Activated CD4-positive, CD25-positive, alpha-beta regulatory T cell treated with anti-CD3 and anti-CD28 coated beads, Interleukin-2, amount 50 U/mL, for 16 hours (primary cell): Measurements from ENCODE around the gene PPAN.

Experiments
- DNase-seq: peaks from one replicate; pipeline ENCODE4 v3.0.0-alpha.2; 2020; ENCODE audit warnings: low read depth, low spot score

PPAN gene

DNA sequence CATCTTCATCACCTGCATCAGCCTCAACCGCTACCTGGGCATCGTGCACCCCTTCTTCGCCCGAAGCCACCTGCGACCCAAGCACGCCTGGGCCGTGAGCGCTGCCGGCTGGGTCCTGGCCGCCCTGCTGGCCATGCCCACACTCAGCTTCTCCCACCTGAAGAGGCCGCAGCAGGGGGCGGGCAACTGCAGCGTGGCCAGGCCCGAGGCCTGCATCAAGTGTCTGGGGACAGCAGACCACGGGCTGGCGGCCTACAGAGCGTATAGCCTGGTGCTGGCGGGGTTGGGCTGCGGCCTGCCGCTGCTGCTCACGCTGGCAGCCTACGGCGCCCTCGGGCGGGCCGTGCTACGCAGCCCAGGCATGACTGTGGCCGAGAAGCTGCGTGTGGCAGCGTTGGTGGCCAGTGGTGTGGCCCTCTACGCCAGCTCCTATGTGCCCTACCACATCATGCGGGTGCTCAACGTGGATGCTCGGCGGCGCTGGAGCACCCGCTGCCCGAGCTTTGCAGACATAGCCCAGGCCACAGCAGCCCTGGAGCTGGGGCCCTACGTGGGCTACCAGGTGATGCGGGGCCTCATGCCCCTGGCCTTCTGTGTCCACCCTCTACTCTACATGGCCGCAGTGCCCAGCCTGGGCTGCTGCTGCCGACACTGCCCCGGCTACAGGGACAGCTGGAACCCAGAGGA, 7.9 kb downstream of the PPAN start:
- no peak for DNase-seq

DNA sequence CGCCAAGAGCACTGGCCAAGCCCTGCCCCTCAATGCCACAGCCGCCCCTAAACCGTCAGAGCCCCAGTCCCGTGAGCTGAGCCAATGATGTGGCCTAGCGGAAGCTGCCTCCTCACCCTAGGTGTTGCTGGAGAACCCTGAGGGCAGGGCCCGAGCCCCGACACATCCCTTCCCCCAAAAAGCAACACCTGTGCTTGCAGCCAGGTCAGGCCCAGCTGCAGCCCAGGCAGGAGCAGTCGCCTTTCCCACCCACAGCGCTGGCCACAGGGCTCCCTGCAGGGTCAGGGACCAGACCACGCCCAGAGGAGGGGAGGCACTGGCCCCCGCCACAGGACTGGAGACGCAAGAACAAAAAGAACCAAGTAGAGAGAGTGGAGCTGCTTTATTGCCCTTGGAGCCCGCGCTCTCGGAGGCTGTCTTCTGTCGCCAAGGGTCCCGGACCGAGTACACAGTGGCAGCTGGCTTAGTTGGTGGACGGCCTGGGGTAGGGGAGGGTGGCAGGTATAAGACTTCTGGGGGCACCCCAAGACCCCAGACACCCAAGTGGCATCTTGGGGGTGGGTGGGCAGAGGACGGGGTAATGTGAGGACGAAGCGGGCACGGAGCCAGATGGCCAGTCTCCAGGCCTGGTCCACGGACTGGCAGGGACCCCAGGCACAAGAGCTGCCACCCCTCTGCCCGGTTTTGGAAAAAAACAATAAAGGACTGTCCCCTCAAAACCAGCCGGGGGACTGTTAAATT, 8.7 kb downstream of the PPAN start:
- no peak for DNase-seq

DNA sequence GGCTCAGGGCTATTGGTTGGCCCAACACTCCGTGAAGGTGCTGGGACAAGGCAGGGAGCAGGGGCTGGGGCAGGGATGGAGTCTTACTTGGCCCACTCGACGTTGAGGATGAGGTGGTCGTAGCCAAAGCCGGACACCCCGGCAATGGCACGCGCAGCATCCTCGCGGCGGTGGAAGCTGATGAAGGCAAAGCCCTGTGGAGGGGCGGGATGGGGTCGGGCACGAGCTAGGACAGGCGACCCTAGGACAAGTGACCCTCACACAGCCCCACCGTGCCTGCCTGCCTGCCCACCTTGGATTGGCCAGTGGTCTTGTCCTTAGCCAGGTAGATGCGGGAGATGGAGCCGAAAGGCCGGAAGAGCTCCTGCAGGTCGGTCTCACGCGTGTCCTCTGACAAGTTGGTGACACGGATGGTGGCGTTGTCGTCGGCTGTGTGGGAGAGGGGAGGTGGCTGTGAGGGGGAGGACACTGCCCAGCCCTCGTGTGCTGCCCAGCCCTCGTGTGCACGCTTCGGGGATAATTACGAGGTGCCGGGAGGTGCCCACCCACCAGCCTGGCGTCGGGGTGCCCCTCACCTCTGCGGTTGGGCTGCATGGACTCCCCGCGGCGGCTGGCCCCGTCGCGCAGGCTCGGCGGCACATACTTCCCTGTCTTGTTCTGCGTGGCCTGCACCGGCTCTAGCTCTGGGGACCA, 9.4 kb downstream of the PPAN start:
- DNase-seq, result no peak

DNA sequence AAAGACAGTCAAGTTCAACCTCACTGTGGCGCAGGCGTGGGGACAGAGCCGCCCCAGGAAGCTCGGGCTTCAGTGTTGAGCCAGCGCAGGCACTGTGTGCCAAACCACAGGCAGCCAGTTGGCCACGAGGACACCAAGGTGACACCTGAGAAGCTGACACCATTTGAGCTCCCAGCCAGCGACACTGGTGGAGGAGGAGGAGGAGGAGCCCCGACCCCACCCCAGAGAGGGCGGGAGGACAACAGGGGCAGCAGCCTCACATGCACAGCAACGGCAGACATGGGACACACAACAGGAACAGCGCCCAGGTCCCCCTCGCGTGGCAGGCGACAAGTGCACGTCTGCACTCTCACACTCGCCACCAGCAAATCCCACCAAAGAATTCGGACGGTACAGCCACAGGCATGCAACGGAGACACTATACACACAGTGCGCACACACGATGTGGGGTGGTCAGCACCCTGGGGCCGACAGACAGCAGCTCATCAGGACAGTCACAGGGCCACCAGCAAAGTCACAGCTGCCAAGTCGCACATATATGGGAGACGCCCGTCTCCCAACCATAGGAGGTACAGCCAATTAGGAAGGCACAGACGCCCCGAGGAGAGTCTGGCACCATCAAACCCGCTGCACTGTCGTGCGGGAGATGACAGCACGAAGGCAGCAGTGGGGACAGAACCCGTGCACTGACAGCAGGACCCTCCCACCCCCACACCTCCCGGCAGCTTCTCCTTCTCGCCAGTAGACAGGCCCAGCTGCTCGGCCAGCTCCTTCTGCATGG, 10.1 kb downstream of the PPAN start:
- DNase-seq, result no peak

DNA sequence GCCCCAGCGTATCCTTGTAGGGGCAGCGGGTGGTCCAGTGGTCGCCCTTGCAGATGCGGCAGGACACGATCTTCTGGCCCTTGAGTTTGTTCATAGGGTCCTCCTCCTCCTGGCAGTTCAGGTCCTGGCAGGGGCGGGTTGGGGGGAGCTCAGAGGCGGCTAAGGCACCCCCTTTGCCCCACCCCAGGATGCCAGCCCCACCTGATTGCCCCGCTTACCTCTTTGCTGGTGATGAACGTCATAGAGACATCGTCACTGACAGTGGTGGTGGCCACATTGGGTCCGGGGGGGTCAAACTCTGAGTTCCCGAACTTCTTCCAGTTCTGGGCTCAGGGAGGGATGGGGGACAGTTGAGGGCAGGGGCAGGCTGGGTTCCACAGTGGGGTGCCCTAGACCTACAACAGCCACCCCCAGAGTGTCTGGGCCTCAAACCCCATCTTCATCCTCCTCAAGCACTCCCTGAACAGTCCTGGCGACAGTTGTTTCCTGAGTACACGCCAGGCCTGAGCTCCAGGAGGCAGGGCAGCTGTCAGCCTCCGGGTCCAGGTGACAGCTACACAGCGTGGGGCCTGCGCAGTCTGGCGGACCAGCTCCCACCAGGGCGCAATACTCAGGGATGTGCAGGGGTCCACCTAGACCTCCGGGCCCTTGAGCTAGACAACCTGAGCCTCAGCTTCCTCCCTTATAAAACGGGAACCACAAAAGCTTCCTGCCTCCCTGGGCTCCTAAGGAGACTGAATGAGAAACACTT, 10.9 kb downstream of the PPAN start:
- DNase-seq, result no peak

DNA sequence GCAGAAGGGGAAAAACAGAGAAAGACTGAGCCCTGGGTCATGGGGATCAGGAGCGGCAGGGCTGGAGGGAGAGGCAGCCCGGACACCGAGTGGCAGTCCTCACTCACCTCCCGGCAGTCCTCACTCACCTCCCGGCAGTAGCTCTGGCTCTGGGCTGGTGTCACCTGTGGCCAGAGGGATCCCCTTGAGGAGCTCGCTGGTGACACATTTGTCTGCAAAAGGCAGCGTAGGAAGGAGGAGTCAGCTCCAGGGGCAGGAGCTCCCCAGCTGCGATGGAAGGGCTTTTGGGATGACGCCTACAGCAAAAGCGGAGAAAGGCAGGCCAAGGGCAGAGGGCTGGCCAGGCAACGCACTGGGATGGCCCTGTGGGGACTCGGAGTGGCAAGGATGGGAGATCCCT, 12.8 kb downstream of the PPAN start:
- DNase-seq, result no peak

DNA sequence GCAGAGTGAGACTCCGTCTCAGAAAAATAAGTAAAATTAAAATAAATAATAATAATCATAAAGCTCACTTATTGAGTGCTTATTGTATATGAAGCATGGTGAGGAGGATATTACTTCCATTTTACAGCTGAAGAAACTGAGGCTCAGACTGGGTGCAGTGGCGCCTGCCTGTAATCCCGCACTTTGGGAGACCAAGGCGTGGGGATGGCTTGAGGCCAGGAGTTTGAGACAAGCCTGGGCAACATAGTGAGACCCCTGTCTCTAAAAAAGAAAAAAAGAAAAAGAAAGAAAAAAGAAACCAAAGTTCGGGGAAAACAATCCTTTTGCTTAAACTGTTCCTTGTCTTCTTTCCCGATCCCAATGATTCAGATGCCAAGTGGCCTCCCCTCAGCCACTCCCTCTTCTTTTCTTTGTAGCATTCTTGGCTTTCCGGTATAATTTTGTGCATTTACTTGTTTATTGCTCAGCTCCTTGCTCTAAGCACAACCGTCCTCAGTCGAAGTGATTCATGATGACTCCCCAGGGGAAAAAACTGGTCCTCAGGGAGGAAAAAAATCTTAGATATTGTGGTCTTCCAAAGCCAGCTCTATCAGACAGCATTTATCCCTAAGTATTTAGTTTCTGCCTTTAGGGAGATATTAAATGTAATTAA, 14.5 kb downstream of the PPAN start:
- DNase-seq, result no peak

DNA sequence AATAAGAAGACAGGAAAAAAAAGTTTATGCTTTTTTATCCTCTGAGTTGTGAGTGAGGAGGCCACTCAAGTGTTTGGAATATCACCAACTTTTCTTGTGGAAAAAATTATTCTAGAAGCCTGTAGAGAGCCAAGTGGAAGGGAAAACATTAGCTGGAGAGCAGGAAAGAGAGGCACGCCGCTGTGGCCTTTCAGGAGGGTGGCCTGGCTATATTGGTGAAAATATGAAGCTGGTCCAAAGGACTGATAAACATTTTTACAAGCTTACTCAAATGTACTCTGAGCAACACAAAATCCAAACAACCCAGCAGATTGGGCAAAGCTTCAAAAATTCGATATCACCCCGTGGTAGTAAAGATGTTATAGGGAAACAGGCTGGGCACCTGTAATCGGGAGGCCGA, 15.9 kb downstream of the PPAN start:
- no peak for DNase-seq

DNA sequence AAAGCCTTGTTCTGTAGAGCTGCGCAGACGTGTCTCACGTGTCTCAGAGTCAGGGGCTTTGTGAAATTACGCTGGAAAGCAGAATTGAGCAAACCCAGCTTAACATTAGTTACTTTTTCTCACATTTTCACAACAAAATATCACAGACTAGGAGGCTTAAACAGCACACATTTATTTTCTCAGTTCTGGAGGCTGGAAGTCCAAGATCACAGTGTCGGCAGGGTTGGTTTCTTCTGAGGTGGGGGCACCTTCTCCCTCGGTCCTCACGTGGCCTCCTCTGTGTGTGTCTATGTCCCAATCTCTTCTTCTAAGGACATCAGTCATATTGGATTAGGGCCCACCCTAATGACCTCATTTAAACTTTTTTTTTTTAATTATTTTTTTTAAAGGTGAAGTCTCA, 18.3 kb downstream of the PPAN start:
- DNase-seq, result no peak

DNA sequence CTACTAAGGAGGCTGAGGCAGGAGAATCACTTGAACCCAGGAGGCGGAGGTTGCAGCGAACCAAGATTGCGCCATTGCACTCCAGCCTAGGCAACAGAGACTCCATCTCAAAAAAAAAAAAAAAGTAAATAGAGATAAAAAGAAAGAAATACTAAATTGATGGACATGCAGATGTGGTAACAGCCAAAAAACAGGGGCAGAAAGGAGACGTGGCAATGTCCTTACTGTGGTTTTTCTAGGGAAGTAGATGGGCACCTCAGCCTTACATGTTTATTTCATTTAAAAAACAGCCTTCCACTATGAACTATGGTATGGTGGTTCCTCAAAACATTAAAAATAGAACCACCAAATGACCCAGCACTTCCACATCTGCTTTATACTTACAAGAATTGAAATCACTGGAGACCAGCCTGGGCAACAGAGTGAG, 20.1 kb downstream of the PPAN start:
- no peak for DNase-seq

DNA sequence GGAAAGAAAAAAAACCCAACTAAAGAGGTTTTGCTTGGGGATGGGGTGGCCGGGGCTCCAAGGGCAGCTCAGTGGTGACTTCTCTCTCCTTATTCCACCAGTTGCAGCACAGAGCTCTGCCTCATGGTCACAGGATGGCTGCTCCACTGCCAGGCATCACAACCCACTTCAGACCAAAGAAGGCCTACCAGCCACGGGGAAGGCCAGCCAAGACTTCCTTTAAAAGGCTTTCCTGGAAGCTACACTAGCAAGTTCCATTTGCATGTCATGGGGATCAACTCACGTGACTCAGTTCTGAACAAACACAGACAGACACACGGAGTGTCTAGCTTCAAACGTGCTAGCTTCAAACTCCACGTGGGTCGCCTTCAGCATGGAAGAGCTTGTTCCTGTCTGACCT, 26.7 kb downstream of the PPAN start:
- DNase-seq, result no peak

DNA sequence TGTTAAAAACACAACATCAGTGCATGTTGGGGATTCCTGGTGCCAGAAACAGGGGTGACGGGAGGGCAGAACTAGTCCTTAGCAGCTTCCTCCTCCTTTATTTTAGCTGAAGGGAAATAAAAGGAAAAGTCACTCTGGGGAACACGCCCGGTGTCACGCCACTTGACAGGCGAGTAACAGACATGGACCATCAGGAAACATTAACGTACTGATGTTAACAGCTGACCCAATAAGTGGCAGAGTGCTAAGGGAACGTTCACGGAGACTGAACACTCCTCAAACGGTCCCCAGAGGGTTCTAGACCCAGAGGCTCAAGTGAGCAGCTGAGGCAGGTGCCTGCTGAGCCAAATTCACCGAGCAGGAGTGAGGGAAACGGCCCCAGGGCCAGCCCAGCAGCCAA, 27.4 kb downstream of the PPAN start:
- no peak for DNase-seq

DNA sequence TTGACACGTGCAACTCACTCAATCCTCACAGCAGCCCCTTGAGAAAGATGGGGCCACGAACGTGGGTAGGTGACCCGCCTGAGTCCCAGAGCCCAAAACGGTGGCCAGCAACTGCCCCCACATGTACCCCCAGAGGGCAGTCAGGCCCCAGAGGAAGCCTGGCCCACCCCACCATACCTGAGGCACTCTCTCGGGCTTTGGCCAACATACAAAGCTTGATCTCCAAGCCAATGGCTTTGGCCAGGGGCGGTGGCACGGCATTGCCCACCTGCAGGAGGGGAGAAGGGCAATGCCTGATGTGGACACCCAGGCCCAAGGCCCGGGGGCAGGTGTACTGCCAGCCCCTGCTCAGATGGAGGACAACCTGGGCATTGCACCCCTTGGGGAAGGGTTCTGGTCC, 27.9 kb downstream of the PPAN start:
- no peak for DNase-seq

DNA sequence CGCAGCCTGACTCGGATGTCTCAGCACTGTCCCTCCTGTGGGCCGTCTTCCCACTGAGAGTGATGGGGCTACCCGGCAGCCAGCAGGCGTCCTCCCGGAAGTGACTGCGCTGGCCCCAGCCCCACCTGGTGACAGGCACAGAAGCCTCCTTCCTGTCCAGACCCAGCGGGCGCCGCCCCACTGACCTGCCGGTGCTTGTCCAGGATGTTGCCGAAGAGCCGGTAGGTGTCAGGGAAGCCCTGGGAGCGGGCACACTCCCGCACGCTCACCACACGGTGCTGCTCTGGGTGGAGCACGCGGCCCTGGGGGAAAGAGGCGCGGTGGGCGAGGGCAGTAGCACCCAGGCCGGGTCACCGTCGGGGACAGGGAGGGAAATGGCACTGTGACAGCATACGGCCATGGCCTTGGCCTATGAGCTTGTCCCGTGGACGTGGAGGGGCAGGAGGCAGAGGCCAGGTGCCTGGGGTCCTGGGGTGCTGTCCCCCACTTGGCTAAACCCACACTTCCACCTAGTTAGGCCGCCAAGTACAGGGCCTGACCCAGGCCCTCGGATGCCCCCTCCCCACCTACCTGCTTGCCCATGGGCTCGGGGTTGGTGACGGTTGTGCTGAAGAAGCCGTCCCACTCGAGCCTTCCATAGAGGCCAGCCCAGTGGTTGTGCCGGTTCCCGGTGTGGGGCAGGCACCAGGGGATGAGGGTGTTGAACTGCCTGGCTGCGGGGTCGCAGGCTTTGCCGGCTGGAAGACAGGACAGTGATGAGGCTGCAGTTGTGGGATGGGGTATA, 29.6 kb downstream of the PPAN start:
- DNase-seq, result no peak

DNA sequence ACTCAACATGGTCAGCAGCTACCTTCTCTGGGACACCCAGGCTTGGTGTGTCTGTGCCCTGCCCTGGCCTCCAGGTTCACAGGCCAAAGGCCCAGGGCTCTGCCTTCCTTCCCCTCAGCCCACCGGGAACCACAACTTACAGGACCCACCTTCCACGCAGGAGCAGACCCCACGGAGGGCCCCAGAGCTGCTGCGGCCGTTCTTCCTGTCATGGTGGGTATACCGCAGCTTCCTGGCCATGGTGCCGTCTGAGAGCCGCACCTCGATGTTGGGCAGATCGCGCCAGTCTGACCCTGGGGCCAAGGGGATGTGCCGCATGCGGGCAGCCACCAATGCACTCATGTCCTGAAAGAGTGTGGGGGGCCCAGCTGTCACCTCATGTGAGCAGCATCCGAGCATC, 30.8 kb downstream of the PPAN start:
- DNase-seq, result no peak

DNA sequence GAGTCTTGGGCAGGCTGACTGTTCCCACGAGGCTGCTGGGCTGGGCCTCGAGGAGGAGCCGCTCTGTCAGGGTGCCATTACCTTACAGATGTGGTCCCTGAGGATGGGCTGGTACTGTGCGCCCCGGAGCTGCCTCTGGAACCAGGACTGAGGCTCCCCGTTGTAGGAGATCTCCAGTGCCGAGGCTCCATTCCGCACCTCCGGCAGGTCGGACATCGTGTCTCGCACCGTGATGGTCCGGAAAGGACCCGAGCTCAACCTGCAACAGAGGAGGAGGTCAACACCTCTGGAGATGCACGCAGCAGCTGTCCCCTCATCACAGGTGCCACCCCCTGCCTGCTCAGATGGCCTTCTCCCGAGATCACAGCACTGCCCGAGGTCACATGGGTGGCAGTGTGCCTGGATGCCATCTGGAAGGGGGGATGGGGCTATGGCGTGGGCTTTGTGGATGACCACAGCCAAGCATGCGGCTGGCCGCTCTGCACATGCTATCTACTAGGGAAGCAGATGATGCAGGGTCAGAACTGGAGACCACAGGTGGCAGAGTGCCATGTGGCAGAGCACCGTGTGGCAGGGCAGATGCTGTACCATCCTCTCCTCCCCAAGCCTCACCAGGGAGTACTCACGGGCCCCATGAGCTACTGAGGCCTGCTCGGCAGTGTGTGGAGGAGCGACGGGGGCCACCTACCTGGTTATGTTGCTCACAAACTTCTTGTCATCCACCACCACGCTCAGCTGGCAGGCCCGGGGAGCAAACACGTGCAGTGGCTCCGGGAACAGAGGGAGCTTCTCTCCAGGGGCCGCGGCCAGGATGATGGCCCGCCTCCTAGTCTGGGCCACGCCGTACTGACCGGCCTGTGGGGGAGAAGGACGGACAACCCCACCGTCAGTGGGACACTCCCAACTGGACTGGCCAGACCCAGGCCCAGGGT, 31.9 kb downstream of the PPAN start:
- DNase-seq, result no peak

DNA sequence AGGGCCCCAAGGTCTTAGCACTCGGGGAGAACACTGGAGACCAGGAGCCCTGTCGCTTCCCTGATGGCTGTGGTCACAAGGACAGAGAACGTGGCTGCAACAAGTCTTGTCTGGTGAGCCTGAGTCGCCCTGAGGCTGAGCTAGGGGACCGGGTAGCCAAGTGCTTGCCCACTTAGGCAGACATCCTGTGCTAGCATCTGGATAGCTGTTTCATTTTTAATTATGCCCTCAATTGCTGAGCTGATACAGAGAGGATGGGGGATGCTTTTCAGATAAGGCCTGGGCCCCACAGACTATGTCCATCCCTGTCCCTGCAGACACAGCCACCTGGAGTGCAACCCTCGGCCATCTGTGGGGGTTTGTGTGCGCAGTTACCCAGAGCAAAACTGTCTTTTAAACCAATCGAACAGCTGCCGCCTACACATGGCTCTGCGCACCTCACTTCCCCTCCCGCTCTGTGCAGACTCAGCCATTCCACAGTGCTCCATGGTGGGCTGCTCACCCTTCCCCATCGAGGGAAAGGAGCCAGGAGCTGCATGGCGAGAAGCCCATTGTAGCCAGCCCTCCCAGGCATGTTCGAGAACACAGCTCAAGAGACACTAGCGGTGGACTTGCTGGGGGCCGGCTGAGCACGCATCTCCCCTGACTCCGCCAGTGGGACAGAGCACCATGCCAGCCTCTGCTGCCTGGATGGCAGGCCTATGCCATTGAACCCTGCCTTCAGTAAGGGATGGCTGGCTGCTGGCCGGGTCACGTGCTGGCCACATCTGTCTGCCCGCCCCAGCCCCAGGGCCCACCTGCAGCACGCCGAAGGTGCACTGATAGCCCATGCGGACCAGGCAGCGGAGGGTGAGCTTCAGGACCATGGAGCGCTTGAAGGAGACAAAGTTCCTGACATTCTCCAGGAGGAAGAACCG, 33.0 kb downstream of the PPAN start:
- no peak for DNase-seq

DNA sequence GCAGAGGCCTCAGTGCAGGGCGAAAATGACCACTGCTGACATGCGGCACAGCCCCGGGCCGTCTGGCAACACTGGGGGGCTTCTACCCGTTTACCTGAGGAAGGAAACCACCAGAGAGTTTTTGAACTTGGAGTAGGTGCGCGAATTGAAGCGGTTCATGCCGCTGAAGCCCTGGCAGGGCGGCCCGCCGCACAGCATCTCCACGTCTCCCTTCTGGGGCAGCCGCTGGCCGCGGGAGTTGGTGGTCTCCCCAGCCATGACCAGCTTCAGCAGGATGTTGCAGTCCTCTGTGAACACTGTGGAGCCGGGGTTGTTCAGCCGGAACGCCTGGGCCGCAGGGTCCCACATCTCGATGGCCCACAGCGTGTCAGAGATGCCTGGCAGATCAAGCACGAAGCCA, 33.8 kb downstream of the PPAN start:
- no peak for DNase-seq
